GM18909 (cell line): ENCODE data around the gene METTL17.
"Not testable (repeated sequence)": the region's sequence is repeated elsewhere in the genome, so short reads cannot be mapped to it uniquely, and the experiment has no call there.

Experiments
- ATAC-seq: cut with Tn5 transposase; IDR thresholded peaks from one replicate; pipeline ENCODE4 v1.9.1; 2021; ENCODE audit warnings: mild to moderate bottlenecking; ENCODE audit not compliant: unreplicated experiment, poor library complexity

METTL17 gene

GRCh38 chr14:20989787-20990600, at the start of gene METTL17:
METTL17 (plus strand) TSS chr14:20989980; CDS start chr14:20990003, 23 bp downstream.
- ATAC-seq: peak; percentile 98

- not testable (repeated sequence) for ATAC-seq
These were observed 44.6 kb upstream of the METTL17 start for GRCh38 chr14:20945146-20945545.

- ATAC-seq: not testable (repeated sequence)
These were observed 43.1 kb upstream of the METTL17 start for GRCh38 chr14:20946707-20947106.

- not testable (repeated sequence) for ATAC-seq
These were observed 34.8 kb upstream of the METTL17 start, which contains the start of gene RNASE2 for GRCh38 chr14:20954736-20955537. RNASE2 (plus strand) TSS chr14:20955487; CDS start chr14:20955772, 285 bp downstream.

GRCh38 chr14:20955538-20955873, 34.3 kb upstream of the METTL17 start:
- ATAC-seq: not testable (repeated sequence)

- no peak for ATAC-seq
These were observed 33.3 kb upstream of the METTL17 start for GRCh38 chr14:20956376-20956976.

GRCh38 chr14:20958946-20959345, 30.8 kb upstream of the METTL17 start:
- not testable (repeated sequence) for ATAC-seq

- no peak for ATAC-seq
These were observed 20.4 kb upstream of the METTL17 start for GRCh38 chr14:20969336-20969735.

- ATAC-seq: peak; percentile 25
These were observed 19.2 kb upstream of the METTL17 start for GRCh38 chr14:20970647-20970982.

GRCh38 chr14:20970983-20971704, 18.6 kb upstream of the METTL17 start:
- peak; percentile 94 for ATAC-seq

- peak; percentile 21 for ATAC-seq
These were observed 18.1 kb upstream of the METTL17 start for GRCh38 chr14:20971705-20972021.

GRCh38 chr14:20973501-20973900, 16.3 kb upstream of the METTL17 start:
- no peak for ATAC-seq

GRCh38 chr14:20976291-20976690, 13.5 kb upstream of the METTL17 start:
- no peak for ATAC-seq

- no peak for ATAC-seq
These were observed 11.1 kb upstream of the METTL17 start for GRCh38 chr14:20978687-20979086.

GRCh38 chr14:20980906-20981305, 8.9 kb upstream of the METTL17 start:
- ATAC-seq: no peak

- no peak for ATAC-seq
These were observed 7.0 kb upstream of the METTL17 start for GRCh38 chr14:20982646-20983369.

- ATAC-seq: not testable (repeated sequence)
These were observed 4.1 kb upstream of the METTL17 start for GRCh38 chr14:20985650-20986049.

- ATAC-seq: no peak
These were observed 3.0 kb upstream of the METTL17 start for GRCh38 chr14:20986811-20987210.

GRCh38 chr14:20988717-20989470, 886 bp upstream of the METTL17 start:
- no peak for ATAC-seq
